Neuron (in vitro differentiated cells): ENCODE results near the gene KIF26B.

Experiments
- H2AFZ ChIP-seq: one replicate; pipeline ENCODE4 v1.6.1; 2013; ENCODE audit warnings: low read depth, mild to moderate bottlenecking, inconsistent platforms, low read length, moderate library complexity
- H3K27me3 ChIP-seq: one replicate; pipeline ENCODE4 v1.6.1; 2013; ENCODE audit warnings: low read length; ENCODE audit not compliant: insufficient read depth
- H3K36me3 ChIP-seq: one replicate; pipeline ENCODE4 v1.6.1; 2013; ENCODE audit warnings: low read length; ENCODE audit not compliant: insufficient read depth
- H3K4me1 ChIP-seq: one replicate; pipeline ENCODE4 v1.6.1; 2013; ENCODE audit warnings: low read length; ENCODE audit not compliant: insufficient read depth
- H3K4me3 ChIP-seq: 2 replicates; pipeline ENCODE4 v1.5.1; 2013; ENCODE audit warnings: mild to moderate bottlenecking, low read length, moderate library complexity
- H3K9me3 ChIP-seq: one replicate; pipeline ENCODE4 v1.6.1; 2013; ENCODE audit warnings: low read length

Gene KIF26B

GRCh38 chr1:245247801-245248200, 93.0 kb downstream of the KIF26B start:
- H3K27me3 ChIP-seq: no peaks in the 10 kb centered on the region
- H2AFZ ChIP-seq: no peak overlapping the region
- no peaks in the 10 kb centered on the region for H3K36me3 ChIP-seq
- H3K9me3 ChIP-seq: peaks cover 2% of the 10 kb centered on the region
- H3K4me3 ChIP-seq: no peak overlapping the region
- H3K4me1 ChIP-seq: peaks cover 3% of the 10 kb centered on the region

- peaks cover 3% of the 10 kb centered on the region for H3K4me1 ChIP-seq
- no peak overlapping the region for H3K4me3 ChIP-seq
- H3K36me3 ChIP-seq: no peaks in the 10 kb centered on the region
- H3K9me3 ChIP-seq: peaks cover 2% of the 10 kb centered on the region
- H2AFZ ChIP-seq: no peak overlapping the region
- no peaks in the 10 kb centered on the region for H3K27me3 ChIP-seq
Measured at GRCh38 chr1:245248231-245248731, 93.5 kb downstream of the KIF26B start.

GRCh38 chr1:245255783-245256182, 101.0 kb downstream of the KIF26B start:
- Histone ChIP-seq H3K36me3 (no peaks in the 10 kb centered on the region), H3K4me1 (peaks cover 15% of the 10 kb centered on the region), H3K9me3 (no peaks in the 10 kb centered on the region)

GRCh38 chr1:245256528-245256927, 101.7 kb downstream of the KIF26B start:
- Histone ChIP-seq H3K36me3 (no peaks in the 10 kb centered on the region), H2AFZ (no peak overlapping the region), H3K9me3 (no peaks in the 10 kb centered on the region), H3K4me3 (no peak overlapping the region), H3K27me3 (no peaks in the 10 kb centered on the region), H3K4me1 (peaks cover 15% of the 10 kb centered on the region)

More at GRCh38 chr1:245255783-245256182, 101.0 kb downstream of the KIF26B start:
- no peak overlapping the region for H2AFZ ChIP-seq
- H3K4me3 ChIP-seq: no peak overlapping the region
- no peaks in the 10 kb centered on the region for H3K27me3 ChIP-seq

- H3K9me3 ChIP-seq: no peaks in the 10 kb centered on the region
- no peak overlapping the region for H3K4me3 ChIP-seq
- H2AFZ ChIP-seq: no peak overlapping the region
- no peaks in the 10 kb centered on the region for H3K27me3 ChIP-seq
- peaks cover 15% of the 10 kb centered on the region for H3K4me1 ChIP-seq
- no peaks in the 10 kb centered on the region for H3K36me3 ChIP-seq
Measured at GRCh38 chr1:245258271-245258920, 103.6 kb downstream of the KIF26B start.

- Histone ChIP-seq H3K27me3 (no peaks in the 10 kb centered on the region), H2AFZ (no peak overlapping the region), H3K4me1 (peaks cover 15% of the 10 kb centered on the region), H3K9me3 (no peaks in the 10 kb centered on the region), H3K36me3 (no peaks in the 10 kb centered on the region), H3K4me3 (no peak overlapping the region)
Measured at GRCh38 chr1:245260110-245260882, 105.5 kb downstream of the KIF26B start.

- H2AFZ ChIP-seq: no peak overlapping the region
- H3K36me3 ChIP-seq: no peaks in the 10 kb centered on the region
- peaks cover 15% of the 10 kb centered on the region for H3K4me1 ChIP-seq
- no peak overlapping the region for H3K4me3 ChIP-seq
- no peaks in the 10 kb centered on the region for H3K27me3 ChIP-seq
- no peaks in the 10 kb centered on the region for H3K9me3 ChIP-seq
Measured at GRCh38 chr1:245260883-245261282, 106.1 kb downstream of the KIF26B start.

- Histone ChIP-seq H3K4me1 (peaks cover 7% of the 10 kb centered on the region), H2AFZ (no peak overlapping the region)
Measured at GRCh38 chr1:245261786-245262185, 107.0 kb downstream of the KIF26B start.

GRCh38 chr1:245263529-245264095, 108.8 kb downstream of the KIF26B start:
- Histone ChIP-seq H3K4me3 (no peak overlapping the region), H3K27me3 (no peaks in the 10 kb centered on the region), H3K9me3 (no peaks in the 10 kb centered on the region), H3K4me1 (peaks cover 4% of the 10 kb centered on the region), H3K36me3 (no peaks in the 10 kb centered on the region), H2AFZ (no peak overlapping the region)

More at GRCh38 chr1:245261786-245262185, 107.0 kb downstream of the KIF26B start:
- no peaks in the 10 kb centered on the region for H3K36me3 ChIP-seq
- H3K4me3 ChIP-seq: no peak overlapping the region
- no peaks in the 10 kb centered on the region for H3K27me3 ChIP-seq
- H3K9me3 ChIP-seq: no peaks in the 10 kb centered on the region

- Histone ChIP-seq H3K27me3 (no peaks in the 10 kb centered on the region), H3K36me3 (no peaks in the 10 kb centered on the region), H3K4me1 (peaks cover 4% of the 10 kb centered on the region), H2AFZ (no peak overlapping the region), H3K9me3 (no peaks in the 10 kb centered on the region), H3K4me3 (no peak overlapping the region)
Measured at GRCh38 chr1:245264226-245264625, 109.4 kb downstream of the KIF26B start.

GRCh38 chr1:245266105-245266504, 111.3 kb downstream of the KIF26B start:
- Histone ChIP-seq H3K27me3 (no peaks in the 10 kb centered on the region), H3K36me3 (no peaks in the 10 kb centered on the region), H3K9me3 (peaks cover 3% of the 10 kb centered on the region), H3K4me1 (peaks cover 4% of the 10 kb centered on the region), H3K4me3 (no peak overlapping the region), H2AFZ (no peak overlapping the region)

GRCh38 chr1:245270063-245270462, 115.3 kb downstream of the KIF26B start:
- Histone ChIP-seq H3K4me1 (peaks cover 4% of the 10 kb centered on the region), H3K27me3 (no peaks in the 10 kb centered on the region), H3K9me3 (peaks cover 4% of the 10 kb centered on the region), H3K4me3 (no peak overlapping the region), H3K36me3 (no peaks in the 10 kb centered on the region), H2AFZ (no peak overlapping the region)

- H2AFZ ChIP-seq: no peak overlapping the region
- H3K27me3 ChIP-seq: no peaks in the 10 kb centered on the region
- no peak overlapping the region for H3K4me3 ChIP-seq
Measured at GRCh38 chr1:245270972-245271371, 116.2 kb downstream of the KIF26B start.

More at GRCh38 chr1:245270972-245271371, 116.2 kb downstream of the KIF26B start:
- Histone ChIP-seq H3K4me1 (peaks cover 4% of the 10 kb centered on the region), H3K36me3 (no peaks in the 10 kb centered on the region), H3K9me3 (peaks cover 4% of the 10 kb centered on the region)
